C1 segment of cervical spinal cord (tissue), 14 donors: ENCODE results near the gene COQ4.
"Not testable (repeated sequence)": the region's sequence is repeated elsewhere in the genome, so short reads cannot be mapped to it uniquely, and the experiment has no call there.

Experiments
- DNase-seq, 14 donors: peaks; one replicate each; lab custom pipeline; 2025; lab: John Stamatoyannopoulos, UW

COQ4 gene

DNA sequence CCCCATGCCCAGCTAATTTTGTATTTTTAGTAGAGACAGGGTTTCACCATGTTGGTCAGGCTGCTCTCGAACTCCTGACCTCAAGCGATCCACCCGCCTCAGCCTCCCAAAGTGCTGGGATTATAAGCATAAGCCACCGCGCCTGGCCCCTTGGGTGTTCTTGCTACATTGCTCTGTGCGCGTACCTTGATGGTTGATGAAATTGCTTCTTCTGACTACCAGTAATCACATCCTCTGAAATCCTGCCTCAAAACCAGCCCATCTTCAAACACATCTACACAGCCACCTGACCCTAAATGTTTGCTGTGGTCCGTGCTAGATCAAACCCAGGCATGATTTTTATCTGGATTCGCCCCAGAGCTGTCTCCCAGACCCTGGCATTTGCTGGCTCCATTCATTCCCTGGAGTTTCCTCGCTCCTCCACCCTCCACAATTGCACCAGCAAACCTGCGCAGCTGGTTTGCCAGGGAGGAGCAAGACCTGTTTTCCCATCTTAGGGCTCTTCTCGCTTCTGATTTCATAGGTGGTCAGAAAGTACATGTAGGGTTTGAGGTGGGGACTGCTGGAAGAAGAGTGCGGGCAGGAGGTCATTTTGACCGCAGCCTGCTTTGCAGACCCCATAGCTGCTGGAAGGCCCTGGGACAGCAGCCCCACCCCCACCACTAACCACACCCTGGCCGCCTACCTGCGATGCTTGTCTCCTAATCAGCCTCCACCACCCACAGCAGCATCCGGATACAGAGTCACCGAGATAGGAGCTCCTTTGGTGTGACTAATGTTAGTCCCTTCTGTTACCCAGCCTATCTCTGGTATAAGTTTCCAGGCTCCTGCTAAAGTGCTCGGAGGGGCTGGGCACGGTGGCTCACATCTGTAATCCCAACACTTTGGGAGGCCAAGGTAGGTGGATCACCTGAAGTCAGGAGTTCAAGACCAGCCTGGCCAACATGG, 23.8 kb upstream of the COQ4 start:
- no peak for DNase-seq

DNA sequence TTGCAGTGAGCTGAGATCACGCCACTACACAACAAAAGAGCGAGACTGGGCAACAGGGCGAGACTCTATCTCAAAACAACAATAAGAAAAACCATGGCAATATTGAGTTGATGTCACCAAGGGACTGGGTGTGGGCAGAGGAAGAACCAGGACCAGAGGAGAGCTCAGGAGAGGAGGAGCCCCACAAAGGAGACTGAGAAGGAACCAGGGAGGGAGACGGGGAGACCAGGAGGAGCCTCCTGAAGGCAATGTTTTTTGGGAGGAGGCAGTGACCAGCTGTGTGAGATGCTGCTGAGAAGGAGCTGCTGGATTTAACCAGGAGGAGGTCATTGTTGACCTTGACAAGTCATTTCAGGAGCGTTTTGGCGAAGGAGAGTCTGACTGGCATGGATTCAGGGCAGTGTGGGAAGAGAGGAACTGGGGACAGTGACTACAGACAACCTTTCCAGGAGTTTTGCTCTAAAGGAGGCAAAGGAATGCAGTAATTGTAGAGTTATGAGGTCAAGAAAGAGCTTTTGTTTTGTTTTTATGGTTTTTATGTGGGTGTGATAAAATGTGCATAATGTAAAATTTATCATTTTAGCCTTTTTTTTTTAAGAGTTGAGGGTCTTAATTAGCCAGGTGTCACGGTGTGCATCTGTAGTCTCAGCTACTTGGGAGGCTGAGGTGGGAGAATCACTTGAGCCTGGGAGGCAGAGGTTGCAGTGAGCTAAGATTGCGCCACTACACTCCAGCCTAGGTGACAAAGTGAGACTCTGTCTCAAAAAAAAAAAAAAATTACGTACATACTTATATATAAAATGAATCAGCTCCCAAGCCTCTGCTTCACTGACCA, 18.3 kb upstream of the COQ4 start:
- no peak for DNase-seq

DNA sequence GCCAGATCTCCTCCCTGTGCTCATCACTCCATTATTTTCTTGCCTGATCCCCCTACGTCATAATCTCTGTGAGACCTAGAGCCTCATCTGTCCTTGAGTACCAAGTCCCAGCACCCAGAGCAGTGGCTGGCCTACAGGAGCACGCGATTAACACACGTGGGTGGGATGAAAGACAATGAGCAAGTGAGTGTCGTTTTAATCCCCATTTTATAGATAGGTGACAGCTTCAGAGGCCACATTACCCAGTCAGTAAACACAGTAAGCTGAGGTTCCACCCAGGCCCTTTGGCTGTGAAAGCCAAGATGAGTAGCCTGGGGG, 17.7 kb upstream of the COQ4 start:
- DNase-seq, result no peak

DNA sequence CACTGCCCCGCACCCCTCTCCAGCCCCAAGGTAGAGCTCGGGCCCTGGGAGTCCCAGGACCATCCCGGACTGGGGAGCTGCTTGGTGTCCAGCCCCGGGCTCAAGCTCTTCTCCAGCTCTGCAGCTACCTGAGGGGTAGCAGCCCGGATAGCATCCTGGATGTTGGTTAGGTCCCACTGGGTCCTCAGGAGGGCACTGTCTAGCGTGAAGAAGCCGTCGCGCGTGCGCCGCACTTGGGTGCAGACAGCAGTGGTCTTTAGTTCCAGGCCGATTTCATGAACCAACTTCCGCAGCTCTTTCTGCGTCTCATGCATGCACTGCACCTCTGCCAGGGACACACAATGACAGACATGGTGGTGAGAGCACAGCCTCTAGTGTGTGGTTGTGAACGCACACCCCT, 13.1 kb upstream of the COQ4 start:
- no peak for DNase-seq

DNA sequence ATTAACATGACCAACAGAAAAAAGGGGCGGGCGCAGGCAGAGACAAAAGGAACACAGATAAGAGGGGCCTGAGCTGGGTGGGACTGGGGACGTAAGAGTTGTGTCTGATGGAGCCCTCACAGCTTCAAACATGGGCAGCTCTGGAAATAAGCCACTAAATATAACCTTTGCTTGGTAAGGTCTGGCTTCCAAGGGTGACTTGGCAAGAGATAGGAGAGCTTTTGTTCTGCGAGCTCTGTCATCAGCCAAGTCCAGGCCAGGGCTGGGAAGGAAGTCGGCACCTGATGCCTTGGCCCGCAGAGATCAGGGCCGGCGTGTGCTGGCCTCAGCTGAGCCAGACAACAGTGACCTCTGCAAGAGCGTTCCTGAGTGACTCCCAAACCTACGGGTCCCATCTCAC, 12.2 kb upstream of the COQ4 start:
- peak in 4 of 14 donors; percentile 3 to 56 (median 8) for DNase-seq

DNA sequence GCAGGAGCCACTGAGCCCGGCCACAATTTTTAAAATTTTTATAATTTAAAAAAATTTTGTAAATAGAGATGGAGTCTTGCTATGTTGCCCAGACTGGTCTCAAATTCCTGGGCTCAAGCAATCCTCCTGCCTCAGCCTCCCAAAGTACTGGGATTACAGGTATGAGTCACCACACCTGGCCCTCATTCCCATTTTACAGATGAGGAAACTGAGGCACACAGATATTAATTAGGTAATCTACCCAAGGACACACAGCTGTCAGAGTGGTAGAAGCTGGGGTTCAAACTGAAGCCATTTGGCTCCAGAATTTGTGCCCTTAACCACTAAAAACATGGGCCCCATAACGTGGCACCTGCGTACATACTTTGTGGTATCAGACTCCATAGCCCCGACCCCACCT, 7.9 kb upstream of the COQ4 start:
- DNase-seq, result no peak

DNA sequence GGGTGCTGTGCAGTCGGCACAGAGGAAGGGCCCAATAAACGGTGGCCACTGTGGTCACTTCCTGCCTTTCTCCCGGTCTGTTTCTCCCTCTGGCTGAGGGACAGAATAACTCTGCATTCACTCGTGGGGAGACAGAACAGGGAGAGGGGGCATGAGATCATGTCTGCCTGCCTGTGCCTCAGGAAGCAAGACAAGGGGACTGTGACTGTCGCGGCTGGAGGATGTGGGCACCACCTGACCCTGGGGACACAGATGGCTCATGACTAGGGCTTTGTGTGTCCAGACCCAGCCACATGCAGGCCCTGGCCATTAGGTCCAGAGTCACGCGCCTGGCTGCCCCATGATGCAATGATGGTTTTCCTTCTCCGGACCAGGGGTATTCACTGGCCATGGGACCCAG, 6.2 kb upstream of the COQ4 start:
- peak in 13 of 14 donors; percentile 25 to 92 (median 78) for DNase-seq

DNA sequence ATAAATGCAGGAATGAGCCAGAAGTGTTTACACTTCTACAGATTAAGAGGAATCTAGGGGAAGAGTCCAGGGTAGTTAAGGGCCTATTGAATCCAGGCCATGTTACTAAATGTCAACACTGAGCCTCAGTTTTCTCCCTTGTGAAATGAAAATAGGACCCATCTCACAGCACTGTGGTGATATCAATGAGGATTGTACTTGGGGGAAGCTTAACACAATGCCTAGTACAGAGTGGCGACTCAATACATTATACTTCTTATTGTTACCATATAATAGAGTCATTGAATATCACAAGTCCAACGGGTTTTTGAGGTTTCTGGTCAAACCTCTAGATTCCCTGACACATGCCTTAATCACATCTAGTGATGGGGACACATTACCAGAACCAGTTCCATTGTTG, 5.0 kb upstream of the COQ4 start:
- peak in 1 of 14 donors; percentile 7 for DNase-seq

DNA sequence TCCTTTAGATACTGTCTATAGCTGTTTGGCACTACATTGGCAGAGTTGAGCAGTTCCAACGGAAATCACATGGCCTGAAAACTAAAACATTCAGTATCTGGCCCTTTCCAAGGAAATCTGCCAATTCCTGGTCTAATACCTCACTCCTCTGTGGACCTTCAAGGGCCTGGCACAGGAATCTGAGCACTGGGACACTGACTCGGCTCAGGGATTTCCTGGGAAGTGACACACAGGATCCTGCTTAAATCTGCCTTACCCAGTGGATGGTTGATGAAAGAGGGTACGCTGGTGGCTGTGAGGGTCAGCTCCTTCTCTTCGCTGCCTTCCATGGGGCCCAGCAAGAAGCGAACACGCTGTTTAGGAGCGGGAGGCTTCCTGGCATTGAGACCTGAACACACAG, 1.3 kb upstream of the COQ4 start:
- no peak for DNase-seq

DNA sequence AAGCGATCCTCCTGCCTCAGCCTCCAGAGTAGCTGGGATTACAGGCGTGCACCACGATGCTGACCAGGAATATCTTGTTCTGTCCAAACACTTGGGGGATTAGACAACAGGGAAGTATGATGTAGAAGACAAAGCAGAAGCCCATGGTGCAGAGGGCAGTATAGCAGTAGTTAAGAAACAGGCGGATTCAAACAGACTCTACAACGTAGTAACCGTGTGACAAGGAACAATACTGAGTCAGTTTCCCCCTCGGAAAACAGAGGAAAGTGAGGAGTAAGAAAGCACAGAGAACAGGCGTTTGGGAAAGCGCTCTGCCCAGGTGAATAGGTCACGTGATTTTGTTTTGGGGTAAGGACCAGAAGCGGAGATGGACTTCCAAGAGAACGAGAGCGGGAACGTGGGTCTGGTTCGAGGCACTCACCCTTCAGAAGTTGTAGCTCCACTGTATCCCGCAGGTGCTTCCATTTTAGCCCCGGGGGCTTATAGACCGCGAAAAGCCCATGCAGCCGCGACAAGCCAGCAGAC, 698 bp upstream of the COQ4 start:
- no peak for DNase-seq

DNA sequence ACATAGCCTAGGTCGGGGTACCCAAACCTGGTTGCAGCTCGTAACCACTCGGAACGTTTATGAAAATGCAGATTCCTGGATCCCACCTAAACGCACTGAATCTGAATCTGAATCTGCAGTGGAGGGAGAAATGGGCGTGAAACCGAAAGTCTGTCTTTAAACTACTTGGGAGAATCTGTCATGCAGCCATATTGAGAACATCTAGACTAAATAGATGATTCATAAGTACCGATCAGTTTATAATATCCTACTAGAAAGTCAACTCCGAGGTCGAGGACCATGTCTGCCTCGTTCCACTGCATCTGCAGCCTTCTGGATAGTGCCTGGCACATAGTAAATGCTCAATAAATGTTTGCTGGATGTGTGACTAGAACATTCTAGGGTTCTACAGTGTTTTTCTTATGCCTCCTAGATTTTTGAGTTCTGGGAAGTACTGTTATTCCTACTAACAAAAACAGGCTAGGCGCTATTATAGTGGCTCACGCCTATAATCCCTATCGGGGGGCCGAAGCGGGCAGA, 632 bp downstream of the COQ4 start:
- no peak for DNase-seq

DNA sequence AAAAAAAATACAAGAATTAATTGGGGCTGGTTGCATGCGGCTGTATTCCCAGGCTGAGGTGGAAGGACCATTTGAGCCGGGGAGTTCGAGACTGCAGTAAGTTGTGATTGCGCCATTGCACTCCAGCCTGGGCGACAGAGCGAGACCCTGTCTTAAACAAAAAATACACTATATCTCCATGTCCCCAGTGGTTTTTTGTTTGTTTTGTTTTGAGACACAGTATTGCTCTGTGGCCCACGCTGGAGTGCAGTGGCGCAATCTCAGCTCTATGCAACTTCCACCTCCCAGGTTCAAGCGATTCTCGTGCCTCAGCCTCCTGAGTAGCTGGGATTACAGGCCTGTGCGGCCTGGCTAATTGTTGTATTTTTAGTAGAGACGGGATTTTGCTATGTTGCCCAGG, 1.2 kb downstream of the COQ4 start:
- no peak for DNase-seq

DNA sequence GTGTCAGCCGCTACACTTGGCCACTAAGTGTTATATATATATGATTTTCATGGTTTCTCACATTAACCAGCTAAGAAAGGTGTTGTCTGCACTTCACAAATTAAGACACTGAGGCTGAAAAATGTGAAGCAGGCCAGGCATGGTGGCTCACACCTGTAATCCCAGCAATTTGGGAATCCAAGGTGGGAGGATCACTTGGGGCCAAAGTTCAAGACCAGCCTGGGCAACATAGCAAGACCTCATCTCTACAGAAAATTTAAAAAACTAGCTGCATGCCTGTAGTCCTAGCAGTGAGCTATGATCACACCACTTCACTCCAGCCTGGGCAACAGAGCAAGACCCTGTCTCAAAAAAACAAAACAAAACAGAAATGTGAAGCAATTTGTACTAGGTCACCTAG, 1.8 kb downstream of the COQ4 start:
- no peak for DNase-seq

DNA sequence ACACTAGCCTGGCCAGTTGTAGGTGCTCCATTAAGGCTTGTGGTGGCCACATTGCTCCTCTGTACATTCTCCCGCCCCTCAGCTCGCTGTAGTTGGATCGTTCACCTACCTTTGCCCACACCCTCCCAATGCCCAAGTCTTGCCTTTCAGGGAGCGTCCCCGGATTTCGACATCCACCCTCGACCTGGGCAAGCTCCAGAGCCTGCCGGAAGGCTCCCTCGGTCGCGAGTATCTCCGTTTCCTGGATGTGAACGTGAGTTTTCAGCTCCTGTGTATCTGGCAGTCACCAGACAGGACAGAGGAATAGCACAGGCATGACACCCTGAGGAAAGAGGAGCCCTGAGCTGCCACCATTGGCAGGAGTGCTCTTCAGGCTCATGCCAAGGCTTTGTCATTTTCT, 3.0 kb downstream of the COQ4 start:
- DNase-seq, result no peak

DNA sequence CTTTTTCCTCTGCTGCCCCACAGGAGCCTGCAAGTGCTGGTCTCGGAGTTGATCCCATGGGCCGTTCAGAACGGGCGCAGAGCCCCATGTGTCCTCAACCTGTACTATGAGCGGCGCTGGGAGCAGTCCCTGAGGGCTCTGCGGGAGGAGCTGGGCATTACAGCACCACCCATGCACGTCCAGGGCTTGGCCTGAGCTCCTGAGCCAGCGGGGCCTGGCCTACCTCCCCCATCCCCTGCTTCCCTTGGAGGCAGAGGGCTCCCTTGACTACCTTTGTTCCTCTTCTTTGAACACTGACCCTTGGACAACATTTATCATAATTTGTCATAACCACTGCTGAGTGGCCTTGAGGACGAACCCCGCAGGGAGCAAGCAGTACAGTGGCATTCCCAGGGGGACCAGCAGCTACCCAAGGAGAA, 10.8 kb downstream of the COQ4 start:
- no peak for DNase-seq

DNA sequence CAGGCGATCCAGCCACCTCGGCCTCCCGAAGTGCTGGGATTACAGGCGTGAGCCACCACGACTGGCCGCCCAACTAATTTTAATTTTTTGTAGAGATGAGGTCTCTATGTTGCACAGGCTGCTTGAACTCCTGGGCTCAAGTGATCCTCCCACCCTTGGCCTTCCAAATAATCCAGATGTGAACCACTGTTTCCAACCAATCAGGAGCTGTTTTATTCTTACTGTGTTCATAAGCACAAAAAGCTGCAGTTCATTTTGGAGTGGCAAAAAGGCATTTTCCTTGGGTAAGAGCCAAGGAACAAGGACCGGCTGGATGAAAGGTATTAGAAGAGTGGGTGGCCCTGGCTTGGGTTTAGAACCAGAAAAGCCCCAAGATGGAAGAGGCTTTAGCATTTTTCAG, 12.5 kb downstream of the COQ4 start:
- no peak for DNase-seq

DNA sequence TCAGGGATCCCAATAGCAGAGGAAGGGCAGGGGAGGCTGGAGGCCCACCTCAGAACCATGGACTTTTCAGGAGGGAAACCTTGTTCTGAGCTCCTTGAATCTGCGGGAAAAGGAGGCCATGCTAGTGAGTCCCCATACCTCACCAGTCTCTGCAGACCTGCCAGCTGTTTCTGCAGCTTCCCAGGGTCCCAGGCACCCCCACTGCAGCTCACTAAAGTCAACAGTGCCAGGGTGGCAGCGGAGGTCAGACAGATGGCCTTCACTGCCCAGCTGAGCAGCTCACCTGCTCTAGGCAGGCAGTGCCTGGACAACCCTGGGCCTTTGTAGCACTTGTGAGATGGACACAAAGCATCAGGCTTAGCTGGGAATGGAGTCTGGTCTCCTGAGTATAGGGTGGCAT, 13.3 kb downstream of the COQ4 start:
- no peak for DNase-seq

DNA sequence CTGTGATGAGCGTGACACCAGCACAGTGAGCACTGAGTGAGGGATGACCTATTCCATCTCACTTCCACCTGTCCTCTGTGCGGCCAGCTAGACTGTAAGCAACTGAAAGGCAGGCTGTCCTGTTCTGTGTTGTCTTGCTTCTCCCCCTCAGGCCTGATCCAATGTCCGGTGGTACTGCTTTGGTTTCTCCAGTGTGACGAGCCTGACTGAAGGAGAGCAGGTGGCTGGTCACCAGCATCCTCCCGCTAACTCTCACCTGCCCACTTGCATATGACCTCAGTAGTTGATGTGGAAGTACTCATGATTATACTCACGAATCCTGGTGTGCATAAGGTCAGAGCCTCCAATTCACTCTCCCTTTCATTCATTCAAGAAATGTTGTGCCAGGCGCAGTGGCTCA, 15.3 kb downstream of the COQ4 start:
- DNase-seq, result no peak

DNA sequence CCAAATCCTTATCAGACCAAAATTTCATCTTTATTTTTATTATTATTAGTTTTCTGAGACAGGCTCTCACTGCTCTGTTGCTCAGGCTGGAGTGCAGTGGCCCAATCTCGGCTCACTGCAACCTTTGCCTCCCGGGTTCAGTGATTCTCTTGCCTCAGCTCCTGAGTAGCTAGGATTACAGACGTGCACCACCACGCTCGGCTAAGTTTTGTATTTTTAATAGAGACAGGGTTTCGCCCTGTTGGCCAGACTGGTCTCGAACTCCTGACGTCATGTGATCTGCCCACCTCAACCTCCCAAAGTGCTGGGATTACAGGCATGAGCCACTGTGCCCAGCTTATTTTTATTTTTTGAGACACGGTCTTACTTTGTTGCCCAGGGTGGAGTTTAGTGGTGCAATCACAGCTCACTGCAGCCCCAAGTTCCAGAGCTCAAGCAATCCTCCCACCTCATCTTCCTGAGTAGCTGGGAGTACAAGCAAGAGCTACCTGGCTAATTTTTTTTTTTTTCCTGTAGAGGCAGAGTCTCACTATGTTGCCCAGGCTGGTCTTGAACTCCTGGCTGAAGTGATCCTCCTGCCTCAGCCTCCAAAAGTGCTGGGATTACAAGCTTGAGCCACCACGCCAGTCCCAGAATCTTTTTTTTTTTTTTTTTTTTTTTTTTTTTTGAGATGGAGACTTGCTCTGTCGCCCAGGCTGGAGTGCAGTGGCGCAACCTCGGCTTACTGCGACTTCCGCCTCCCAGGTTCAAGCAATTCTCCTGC, 16.4 kb downstream of the COQ4 start:
- not testable (repeated sequence) for DNase-seq

DNA sequence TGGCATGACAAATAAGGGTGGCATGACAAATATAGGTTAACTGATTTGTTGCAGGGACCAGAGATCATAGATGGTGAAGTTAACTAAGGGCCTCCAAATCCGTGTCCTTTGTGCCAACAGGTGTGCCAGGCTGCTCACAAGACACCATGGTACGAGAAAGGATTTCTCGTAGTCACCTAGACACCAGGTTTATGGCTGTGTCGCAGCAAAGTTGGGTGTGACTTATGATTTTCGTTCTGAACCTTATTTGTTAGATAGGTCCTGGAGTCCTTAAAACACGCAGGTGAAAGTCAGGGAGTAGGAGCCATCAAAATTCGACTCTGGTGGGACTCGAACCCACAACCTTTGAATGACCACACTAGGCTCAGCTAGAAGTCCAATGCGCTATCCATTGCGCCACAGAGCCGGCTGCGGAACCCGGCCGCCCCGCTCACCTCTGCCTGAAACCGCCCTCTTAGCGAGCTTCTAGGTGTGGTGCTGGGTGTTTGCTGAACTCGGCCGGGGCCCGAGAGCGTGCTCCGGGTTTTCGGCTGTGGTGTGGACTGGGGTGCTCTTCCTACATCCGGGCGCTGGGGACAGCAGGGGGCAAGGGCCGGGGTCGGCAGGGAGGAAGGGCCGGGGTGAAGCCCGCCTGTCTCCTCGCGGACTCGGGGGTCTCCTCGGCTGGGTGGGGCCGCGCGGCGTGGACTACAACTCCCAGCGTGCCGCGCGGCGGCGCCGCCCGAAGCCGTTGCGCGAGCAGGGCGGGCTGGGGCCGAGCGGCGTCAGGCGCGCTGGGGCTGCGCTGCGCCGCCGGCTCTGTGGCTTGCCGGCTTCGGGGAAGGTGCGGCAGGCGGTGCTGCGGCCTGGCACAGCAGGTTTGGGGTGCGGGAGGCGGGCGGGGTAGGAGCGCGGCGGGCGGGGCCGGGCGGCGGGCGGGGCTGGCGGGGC, 17.4 kb downstream of the COQ4 start, which contains the start of gene SLC27A4:
Gene SLC27A4, plus strand, starts transcription at position 767 of the 930 bp plus-strand sequence. CDS start 2,606 bp downstream, outside the sequence.
- DNase-seq, result peak in 11 of 14 donors; percentile 12 to 78 (median 48)
